SJSA1 (cell line): ENCODE data around the gene ASB9. TPM values are rescaled to one million over a fixed set of nuclear protein-coding genes. Genes with fewer than 3 reads are reported as not detected.
"Not testable (repeated sequence)": the region's sequence is repeated elsewhere in the genome, so short reads cannot be mapped to it uniquely, and the experiment has no call there.

Experiments used
- DNase-seq, 2 experiments: peaks; one replicate each; pipeline ENCODE4 v3.0.0-alpha.2; 2015 to 2020; ENCODE audit warnings: low spot score in 2 of 2, low read depth in 1 of 2
- H3K27ac ChIP-seq: fragments of 250-450 bp; sonication (Bioruptor Pico); 2 replicates; pipeline ENCODE4 v1.5.1; 2020; ENCODE audit warnings: mild to moderate bottlenecking, moderate library complexity
- H3K27me3 ChIP-seq: fragments of 250-450 bp; sonication (Bioruptor Pico); replicated peaks from 2 replicates; pipeline ENCODE4 v1.5.1; 2020; ENCODE audit warnings: mild to moderate bottlenecking, moderate library complexity
- H3K36me3 ChIP-seq: fragments of 250-450 bp; sonication (Bioruptor Pico); 2 replicates; pipeline ENCODE4 v1.5.1; 2020; ENCODE audit warnings: mild to moderate bottlenecking
- H3K4me1 ChIP-seq: fragments of 250-450 bp; sonication (Bioruptor Pico); replicated peaks from 2 replicates; pipeline ENCODE4 v1.6.1; 2021; ENCODE audit warnings: mild to moderate bottlenecking
- H3K4me3 ChIP-seq: fragments of 250-450 bp; sonication (Bioruptor Pico); 2 replicates; pipeline ENCODE4 v1.5.1; 2020; ENCODE audit warnings: mild to moderate bottlenecking
- H3K9me3 ChIP-seq: fragments of 250-450 bp; sonication (Bioruptor Pico); replicated peaks from 2 replicates; pipeline ENCODE4 v1.5.1; 2020; ENCODE audit warnings: mild to moderate bottlenecking
- total RNA-seq: library from RNA; depleted of rRNA; stranded (reverse); fragments of >200 nt; shearing (Covaris generic); gene quantifications from 2 replicates; pipeline ENCODE4 v1.2.3, GENCODE V29; 2014

ASB9 gene
- total RNA-seq, 1 experiment from 2014 or later: 1.4 TPM

- no peak for DNase-seq
- H3K4me3 ChIP-seq: no peak overlapping the region
- H3K4me1 ChIP-seq: peaks cover 19% of the 10 kb centered on the region
- no peak overlapping the region for H3K27ac ChIP-seq
- H3K9me3 ChIP-seq: no peaks in the 10 kb centered on the region
- H3K36me3 ChIP-seq: no peaks in the 10 kb centered on the region
- H3K27me3 ChIP-seq: no peaks in the 10 kb centered on the region
These were observed 52.7 kb downstream of the ASB9 start for GRCh38 chrX:15217161-15217560.

GRCh38 chrX:15216280-15216679, 53.6 kb downstream of the ASB9 start:
- Histone ChIP-seq H3K9me3 (no peaks in the 10 kb centered on the region), H3K4me3 (no peak overlapping the region), H3K4me1 (peaks cover 12% of the 10 kb centered on the region), H3K27ac (no peak overlapping the region), H3K36me3 (no peaks in the 10 kb centered on the region), H3K27me3 (no peaks in the 10 kb centered on the region)
- DNase-seq: no peak

- H3K27me3 ChIP-seq: no peaks in the 10 kb centered on the region
- no peak for DNase-seq
These were observed 54.5 kb downstream of the ASB9 start for GRCh38 chrX:15215366-15215765.

GRCh38 chrX:15214588-15214987, 55.3 kb downstream of the ASB9 start:
- Histone ChIP-seq H3K4me1 (no peaks in the 10 kb centered on the region), H3K9me3 (no peaks in the 10 kb centered on the region), H3K27ac (no peak overlapping the region), H3K36me3 (no peaks in the 10 kb centered on the region), H3K27me3 (no peaks in the 10 kb centered on the region), H3K4me3 (no peak overlapping the region)
- DNase-seq: no peak

More at GRCh38 chrX:15215366-15215765, 54.5 kb downstream of the ASB9 start:
- H3K4me1 ChIP-seq: peaks cover 4% of the 10 kb centered on the region
- H3K9me3 ChIP-seq: no peaks in the 10 kb centered on the region
- no peak overlapping the region for H3K4me3 ChIP-seq
- no peak overlapping the region for H3K27ac ChIP-seq
- H3K36me3 ChIP-seq: no peaks in the 10 kb centered on the region

GRCh38 chrX:15209096-15209495, 60.8 kb downstream of the ASB9 start:
- Histone ChIP-seq H3K27me3 (no peaks in the 10 kb centered on the region), H3K4me1 (no peaks in the 10 kb centered on the region), H3K36me3 (no peaks in the 10 kb centered on the region), H3K9me3 (no peaks in the 10 kb centered on the region), H3K27ac (no peak overlapping the region), H3K4me3 (no peak overlapping the region)
- DNase-seq: no peak

GRCh38 chrX:15207994-15208393, 61.9 kb downstream of the ASB9 start:
- Histone ChIP-seq H3K4me1 (peaks cover 10% of the 10 kb centered on the region), H3K27ac (no peak overlapping the region), H3K27me3 (no peaks in the 10 kb centered on the region), H3K9me3 (no peaks in the 10 kb centered on the region), H3K4me3 (no peak overlapping the region), H3K36me3 (no peaks in the 10 kb centered on the region)
- DNase-seq: no peak

- no peak overlapping the region for H3K27ac ChIP-seq
- H3K4me1 ChIP-seq: peaks cover 16% of the 10 kb centered on the region
- H3K27me3 ChIP-seq: no peaks in the 10 kb centered on the region
- H3K4me3 ChIP-seq: no peak overlapping the region
- H3K9me3 ChIP-seq: no peaks in the 10 kb centered on the region
- DNase-seq: no peak
- H3K36me3 ChIP-seq: no peaks in the 10 kb centered on the region
These were observed 62.5 kb downstream of the ASB9 start for GRCh38 chrX:15207384-15207783.

- no peak for DNase-seq
- H3K36me3 ChIP-seq: no peaks in the 10 kb centered on the region
- H3K27ac ChIP-seq: no peak overlapping the region
- no peaks in the 10 kb centered on the region for H3K27me3 ChIP-seq
- H3K9me3 ChIP-seq: no peaks in the 10 kb centered on the region
- H3K4me3 ChIP-seq: no peak overlapping the region
- H3K4me1 ChIP-seq: peaks cover 18% of the 10 kb centered on the region
These were observed 63.6 kb downstream of the ASB9 start for GRCh38 chrX:15206306-15206705.

GRCh38 chrX:15204130-15204751, 65.6 kb downstream of the ASB9 start:
- DNase-seq: no peak
- Histone ChIP-seq H3K27ac (no peak overlapping the region), H3K27me3 (no peaks in the 10 kb centered on the region), H3K4me3 (no peak overlapping the region), H3K9me3 (no peaks in the 10 kb centered on the region), H3K4me1 (peaks cover 18% of the 10 kb centered on the region), H3K36me3 (no peaks in the 10 kb centered on the region)

GRCh38 chrX:15203694-15204093, 66.2 kb downstream of the ASB9 start:
- H3K27me3 ChIP-seq: no peaks in the 10 kb centered on the region
- H3K9me3 ChIP-seq: no peaks in the 10 kb centered on the region
- H3K27ac ChIP-seq: peak overlapping the region; percentile 49; the same call in 1 of the 2 replicates
- no peak for DNase-seq
- peaks cover 18% of the 10 kb centered on the region for H3K4me1 ChIP-seq
- H3K4me3 ChIP-seq: no peak overlapping the region
- no peaks in the 10 kb centered on the region for H3K36me3 ChIP-seq

- Histone ChIP-seq H3K4me3 (no peak overlapping the region), H3K36me3 (no peaks in the 10 kb centered on the region), H3K4me1 (peaks cover 18% of the 10 kb centered on the region), H3K9me3 (no peaks in the 10 kb centered on the region), H3K27me3 (no peaks in the 10 kb centered on the region), H3K27ac (peak overlapping the region; percentile 49)
- DNase-seq: peak; percentile 32 to 58
These were observed 67.3 kb downstream of the ASB9 start for GRCh38 chrX:15202454-15203177.

- Histone ChIP-seq H3K4me3 (no peak overlapping the region), H3K27ac (no peak overlapping the region), H3K9me3 (no peaks in the 10 kb centered on the region), H3K4me1 (peaks cover 18% of the 10 kb centered on the region), H3K27me3 (no peaks in the 10 kb centered on the region), H3K36me3 (no peaks in the 10 kb centered on the region)
- no peak for DNase-seq
These were observed 69.0 kb downstream of the ASB9 start for GRCh38 chrX:15200871-15201270.

GRCh38 chrX:15198608-15199202, 71.2 kb downstream of the ASB9 start:
- not testable (repeated sequence) for H3K36me3 ChIP-seq, DNase-seq, H3K4me3 ChIP-seq, H3K27ac ChIP-seq, H3K27me3 ChIP-seq, H3K9me3 ChIP-seq
- peaks cover 15% of the 10 kb centered on the region for H3K4me1 ChIP-seq

- no peaks in the 10 kb centered on the region for H3K4me1 ChIP-seq
- H3K9me3 ChIP-seq: no peaks in the 10 kb centered on the region
- no peaks in the 10 kb centered on the region for H3K27me3 ChIP-seq
- H3K27ac ChIP-seq: no peak overlapping the region
- no peak for DNase-seq
- H3K36me3 ChIP-seq: no peaks in the 10 kb centered on the region
- no peak overlapping the region for H3K4me3 ChIP-seq
These were observed 75.7 kb downstream of the ASB9 start for GRCh38 chrX:15194146-15194545.
